ENCODE results near the gene PPP1R9B. TPM values are rescaled to one million over a fixed set of nuclear protein-coding genes. Genes with fewer than 3 reads are reported as not detected.

PPP1R9B gene
- total RNA-seq, 1 donor from 2014 or later, result 73.6 TPM

- FAIRE-seq (no peak), DNase-seq (ENCODE audit: low read depth) (no peak)
- Histone ChIP-seq H3K36me3 (ENCODE audit: insufficient read depth, low read length) (peaks cover 38% of the 10 kb centered on the region), H3K9ac (ENCODE audit: low read length) (no peak overlapping the region), H2AFZ (ENCODE audit: low read depth, low read length) (no peak overlapping the region), H3K27ac (ENCODE audit: low read depth, low read length) (no peak overlapping the region), H3K9me3 (ENCODE audit: insufficient read depth, low read depth, low read length) (no peaks in the 10 kb centered on the region), H3K4me1 (ENCODE audit: insufficient read depth, low read length) (no peaks in the 10 kb centered on the region), H3K79me2 (ENCODE audit: insufficient read depth, low read length) (peaks cover 11% of the 10 kb centered on the region), H3K4me2 (ENCODE audit: low read length) (no peak overlapping the region), H4K20me1 (ENCODE audit: insufficient read depth, low read length) (peaks cover 42% of the 10 kb centered on the region), H3K27me3 (ENCODE audit: insufficient read depth, low read length) (no peaks in the 10 kb centered on the region), H3K4me3 (ENCODE audit: insufficient read depth, low read depth, low read length) (no peak overlapping the region)
- TF ChIP-seq CTCF (IDR thresholded peaks at IDR 0.05; ENCODE audit: insufficient read depth, low read depth, low read length) (no peak), EZH2 (IDR thresholded peaks at IDR 0.05; ENCODE audit: insufficient read depth, low read length) (no peak)
- Mint-ChIP-seq H3K36me3 (ENCODE audit: low read depth, unreplicated experiment) (peaks cover 10% of the 10 kb centered on the region), H3K27ac (ENCODE audit: unreplicated experiment) (no peak overlapping the region), H3K4me1 (ENCODE audit: low read depth, unreplicated experiment) (no peaks in the 10 kb centered on the region), H3K27me3 (ENCODE audit: low read depth, unreplicated experiment) (no peaks in the 10 kb centered on the region), H3K9me3 (ENCODE audit: unreplicated experiment) (no peaks in the 10 kb centered on the region), H3K4me3 (ENCODE audit: unreplicated experiment) (no peak overlapping the region)
Observed at GRCh38 chr17:50087912-50088405, 62.5 kb downstream of the PPP1R9B start.

GRCh38 chr17:50087246-50087911 is 63.1 kb downstream of the PPP1R9B start:
- TF ChIP-seq EZH2 (IDR thresholded peaks at IDR 0.05; ENCODE audit: insufficient read depth, low read length) (no peak), CTCF (IDR thresholded peaks at IDR 0.05; ENCODE audit: insufficient read depth, low read depth, low read length) (peak; percentile 79)
- H3K4me3 Mint-ChIP-seq (ENCODE audit: unreplicated experiment), result no peak overlapping the region
- peaks cover 12% of the 10 kb centered on the region for H3K36me3 Mint-ChIP-seq (ENCODE audit: low read depth, unreplicated experiment)

More at GRCh38 chr17:50087246-50087911, 63.1 kb downstream of the PPP1R9B start:
- H3K27me3 Mint-ChIP-seq (ENCODE audit: low read depth, unreplicated experiment), result no peaks in the 10 kb centered on the region
- no peak overlapping the region for H3K4me3 ChIP-seq (ENCODE audit: insufficient read depth, low read depth, low read length)
- no peak overlapping the region for H2AFZ ChIP-seq (ENCODE audit: low read depth, low read length)
- H3K9me3 Mint-ChIP-seq (ENCODE audit: unreplicated experiment), result no peaks in the 10 kb centered on the region
- FAIRE-seq (no peak), DNase-seq (ENCODE audit: low read depth) (peak; percentile 18)
- peaks cover 11% of the 10 kb centered on the region for H3K79me2 ChIP-seq (ENCODE audit: insufficient read depth, low read length)
- H3K27me3 ChIP-seq (ENCODE audit: insufficient read depth, low read length), result no peaks in the 10 kb centered on the region
- no peak overlapping the region for H3K4me2 ChIP-seq (ENCODE audit: low read length)
- H3K36me3 ChIP-seq (ENCODE audit: insufficient read depth, low read length), result peaks cover 44% of the 10 kb centered on the region
- H4K20me1 ChIP-seq (ENCODE audit: insufficient read depth, low read length), result peaks cover 42% of the 10 kb centered on the region
- H3K27ac ChIP-seq (ENCODE audit: low read depth, low read length), result no peak overlapping the region
- no peaks in the 10 kb centered on the region for H3K9me3 ChIP-seq (ENCODE audit: insufficient read depth, low read depth, low read length)
- H3K4me1 ChIP-seq (ENCODE audit: insufficient read depth, low read length), result no peaks in the 10 kb centered on the region
- H3K9ac ChIP-seq (ENCODE audit: low read length), result no peak overlapping the region
- peak overlapping the region; percentile 41 for H3K27ac Mint-ChIP-seq (ENCODE audit: unreplicated experiment)
- H3K4me1 Mint-ChIP-seq (ENCODE audit: low read depth, unreplicated experiment), result no peaks in the 10 kb centered on the region

Other genes starting within 250 kb of the PPP1R9B start
- gene DLX4, start 181.5 kb downstream of the PPP1R9B start, total RNA-seq, result not detected in 2 replicates
- gene DLX3, start 155.5 kb downstream of the PPP1R9B start, total RNA-seq, result 1.00 and 1.2 TPM in 2 replicates
- 319 and 373 TPM in 2 replicates for gene ITGA3, start 94.6 kb downstream of the PPP1R9B start, total RNA-seq
- 25.8 and 26.8 TPM in 2 replicates for gene PDK2, start 55.3 kb downstream of the PPP1R9B start, total RNA-seq
- 9.7 and 10.8 TPM in 2 replicates for gene SAMD14, start 20.5 kb downstream of the PPP1R9B start, total RNA-seq
- gene SGCA, start 15.3 kb upstream of the PPP1R9B start, total RNA-seq, result 0.32 TPM in 1 of 2 replicates, not detected in the other
- gene COL1A1, start 51.0 kb upstream of the PPP1R9B start, total RNA-seq, result 12,796 and 18,656 TPM in 2 replicates
- gene TMEM92, start 123.8 kb upstream of the PPP1R9B start, total RNA-seq, result 18.3 and 28.2 TPM in 2 replicates
- 41.0 and 47.3 TPM in 2 replicates for gene XYLT2, start 195.4 kb upstream of the PPP1R9B start, total RNA-seq
- 57.3 and 60.3 TPM in 2 replicates for gene MRPL27, start 222.5 kb upstream of the PPP1R9B start, total RNA-seq
- 3.0 and 3.1 TPM in 2 replicates for gene EME1, start 222.6 kb upstream of the PPP1R9B start, total RNA-seq
- 180 and 185 TPM in 2 replicates for gene LRRC59, start 246.8 kb upstream of the PPP1R9B start, total RNA-seq

All from astrocyte (in vitro differentiated cells and primary cell).